Body of pancreas (tissue), 4 donors: ENCODE results near the gene INTS13. TPM values are rescaled to one million over a fixed set of nuclear protein-coding genes. Genes with fewer than 3 reads are reported as not detected.

Experiments used
- ATAC-seq: fragments of 150-250 bp; one replicate; pipeline ENCODE4 v1.9.1; 2016
- DNase-seq, 4 donors: peaks; one replicate each; pipeline ENCODE4 v3.0.0-alpha.2; 2019
- H3K27ac ChIP-seq, 4 donors: fragments of 200-600 bp; sonication (generic); 1 replicate in 3 of 4; 2 replicates in 1 of 4; pipeline versions ENCODE4 v1.5.1 to v1.6.1; 2016 to 2019; ENCODE audit warnings: mild to moderate bottlenecking in 1 of 4, mixed read lengths in 1 of 4, moderate library complexity in 1 of 4
- H3K27me3 ChIP-seq, 2 donors: fragments of 200-600 bp; sonication (generic); one replicate each; pipeline ENCODE4 v1.6.0; 2016; ENCODE audit warnings: mild to moderate bottlenecking in 1 of 2
- H3K36me3 ChIP-seq, 2 donors: fragments of 200-600 bp; sonication (generic); replicated peaks in 1 of 2; 2 replicates each; pipeline ENCODE4 v1.5.1; 2016; ENCODE audit warnings: low read depth in 2 of 2; ENCODE audit not compliant: insufficient read depth in 1 of 2
- H3K4me1 ChIP-seq: fragments of 200-600 bp; sonication (generic); one replicate; pipeline ENCODE4 v1.6.0; 2016
- H3K4me3 ChIP-seq, 2 donors: fragments of 200-600 bp; sonication (generic); 1 replicate in 1 of 2; 2 replicates in 1 of 2; pipeline ENCODE4 v1.5.1; 2016 to 2019
- H3K9me3 ChIP-seq, 3 donors: fragments of 200-600 bp; sonication (generic); 1 replicate in 2 of 3; 2 replicates in 1 of 3; pipeline ENCODE4 v1.5.1; 2016
- POLR2A ChIP-seq, 3 donors: fragments of 450-650 bp; IDR thresholded peaks; one replicate each; pipeline ENCODE4 v1.6.1; 2016; ENCODE audit warnings: antibody characterized with exemption in 3 of 3, mild to moderate bottlenecking in 2 of 3
- WGBS, 2 donors: methylation state at CpG; one replicate each; pipeline ENCODE4 v1.1.5; 2017; 5-methylcytosine and 5-hydroxymethylcytosine counted together
- intact Hi-C: fragments of 100-400 bp; cut with DNase I; formaldehyde crosslinking; loops from one replicate; pipeline ENCODE4 v1.15.1; 2023
- total RNA-seq, 2 donors: library from RNA; depleted of rRNA; stranded (reverse); fragments of >200 nt; gene quantifications; one replicate each; pipeline ENCODE4 v1.1.0, GENCODE V29; 2016
- TF ChIP-seq, protein P1 (sequence below), 7 experiments: fragments of 450-650 bp in 4 of 7; fragments of 200-600 bp in 3 of 7; sonication (generic) in 3 of 7; IDR thresholded peaks; one replicate each; pipeline ENCODE4 v1.5.1; 2016 to 2019; ENCODE audit warnings: antibody characterized with exemption in 7 of 7

The INTS13 gene
- total RNA-seq, 2 donors from 2014 or later, result 12.9 to 13.0 TPM

- DNase-seq (no peak), ATAC-seq (no peak)
- H3K9me3 ChIP-seq, result no peaks in the 10 kb centered on the region
- H3K4me1 ChIP-seq, result peaks cover 21% of the 10 kb centered on the region
- H3K27me3 ChIP-seq, result no peaks in the 10 kb centered on the region
- H3K4me3 ChIP-seq, result no peak overlapping the region
- H3K27ac ChIP-seq, result no peak overlapping the region
- H3K36me3 ChIP-seq, result no peaks in the 10 kb centered on the region
- TF ChIP-seq POLR2A (IDR thresholded peaks at IDR 0.05), result no peak
- TF ChIP-seq, protein P1, sequence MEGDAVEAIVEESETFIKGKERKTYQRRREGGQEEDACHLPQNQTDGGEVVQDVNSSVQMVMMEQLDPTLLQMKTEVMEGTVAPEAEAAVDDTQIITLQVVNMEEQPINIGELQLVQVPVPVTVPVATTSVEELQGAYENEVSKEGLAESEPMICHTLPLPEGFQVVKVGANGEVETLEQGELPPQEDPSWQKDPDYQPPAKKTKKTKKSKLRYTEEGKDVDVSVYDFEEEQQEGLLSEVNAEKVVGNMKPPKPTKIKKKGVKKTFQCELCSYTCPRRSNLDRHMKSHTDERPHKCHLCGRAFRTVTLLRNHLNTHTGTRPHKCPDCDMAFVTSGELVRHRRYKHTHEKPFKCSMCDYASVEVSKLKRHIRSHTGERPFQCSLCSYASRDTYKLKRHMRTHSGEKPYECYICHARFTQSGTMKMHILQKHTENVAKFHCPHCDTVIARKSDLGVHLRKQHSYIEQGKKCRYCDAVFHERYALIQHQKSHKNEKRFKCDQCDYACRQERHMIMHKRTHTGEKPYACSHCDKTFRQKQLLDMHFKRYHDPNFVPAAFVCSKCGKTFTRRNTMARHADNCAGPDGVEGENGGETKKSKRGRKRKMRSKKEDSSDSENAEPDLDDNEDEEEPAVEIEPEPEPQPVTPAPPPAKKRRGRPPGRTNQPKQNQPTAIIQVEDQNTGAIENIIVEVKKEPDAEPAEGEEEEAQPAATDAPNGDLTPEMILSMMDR (IDR thresholded peaks at IDR 0.05), result no peak
- 94 to 96% methylated on average over 1 of the region's 1 CpG for WGBS, 2 donors
- intact Hi-C loops, result no loop called here
These were observed 76.1 kb downstream of the INTS13 start for GRCh38 chr12:26861690-26862089.

DNA sequence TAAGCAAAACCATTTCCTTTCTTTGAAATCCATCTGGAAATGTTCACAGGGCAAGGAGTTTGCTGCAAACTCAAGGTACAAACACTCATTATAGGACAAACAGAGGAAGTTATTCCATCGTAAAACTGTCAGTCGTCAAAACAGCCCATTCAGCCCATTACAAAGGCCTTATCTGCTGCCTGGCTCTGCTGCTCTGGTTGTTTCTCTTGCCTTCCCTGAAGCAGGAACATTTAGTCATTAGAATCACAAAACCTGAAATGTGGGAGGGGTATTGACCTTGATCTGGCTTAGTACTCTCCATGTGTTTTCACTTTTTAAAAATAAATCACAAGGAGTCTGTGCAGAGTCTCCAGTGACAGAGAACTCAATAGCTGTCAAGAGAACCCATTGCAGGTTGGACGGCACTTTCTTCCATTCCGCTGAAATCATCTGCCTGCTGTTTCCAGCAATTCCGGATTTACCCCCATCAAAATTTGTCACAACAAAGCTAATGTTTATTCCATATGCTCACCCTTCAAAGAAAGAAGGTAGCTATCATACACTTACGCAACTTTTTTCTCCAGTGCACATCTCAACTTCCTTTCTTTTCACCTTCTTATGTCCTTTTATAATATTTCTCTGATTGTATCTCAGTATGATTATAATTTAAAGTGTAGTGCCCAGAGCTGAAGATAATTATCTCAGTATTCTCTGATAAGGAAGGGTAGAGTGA lies 80.2 kb downstream of the INTS13 start:
- TF ChIP-seq, protein P1 (IDR thresholded peaks at IDR 0.05), result no peak
- TF ChIP-seq POLR2A (IDR thresholded peaks at IDR 0.05), result no peak
- intact Hi-C loops, result no loop called here
- Histone ChIP-seq H3K27ac (peak overlapping the region; percentile 45 to 69 (median 64)), H3K4me3 (no peak overlapping the region), H3K36me3 (no peaks in the 10 kb centered on the region), H3K27me3 (no peaks in the 10 kb centered on the region), H3K9me3 (no peaks in the 10 kb centered on the region), H3K4me1 (peaks cover 25% of the 10 kb centered on the region)
- WGBS, 2 donors, result 40 to 44% methylated on average over 6 of the region's 6 CpGs
- ATAC-seq, result peak; percentile 86
- DNase-seq, result peak; percentile 32 to 69 (median 61)

DNA sequence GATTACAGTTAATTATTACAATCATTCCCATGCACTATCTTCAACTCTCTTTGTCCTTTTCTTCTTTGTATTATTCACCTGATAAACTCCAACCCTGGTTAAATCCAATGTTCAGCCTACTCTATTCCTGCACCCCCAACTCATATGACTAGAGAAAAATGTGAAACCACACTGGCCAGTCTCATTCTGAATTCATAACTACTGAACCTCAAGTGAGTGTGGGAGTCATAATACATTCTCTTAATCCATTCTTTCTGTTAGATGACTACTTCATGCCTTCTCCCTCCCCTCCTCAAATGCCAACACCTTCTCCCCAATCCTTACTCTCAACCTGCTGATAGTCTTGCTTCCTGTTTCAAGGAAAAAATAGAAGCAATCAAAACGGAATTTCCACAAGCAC lies 82.4 kb downstream of the INTS13 start:
- Histone ChIP-seq H3K27ac (no peak overlapping the region), H3K36me3 (no peaks in the 10 kb centered on the region), H3K4me3 (no peak overlapping the region), H3K27me3 (no peaks in the 10 kb centered on the region), H3K9me3 (no peaks in the 10 kb centered on the region), H3K4me1 (peaks cover 25% of the 10 kb centered on the region)
- no peak for ATAC-seq
- WGBS, 2 donors, result 58 to 65% methylated on average over 1 of the region's 1 CpG
- TF ChIP-seq, protein P1 (IDR thresholded peaks at IDR 0.05), result no peak
- TF ChIP-seq POLR2A (IDR thresholded peaks at IDR 0.05), result no peak
- DNase-seq, result no peak
- intact Hi-C loops, result no loop called here

Other genes with a start within 250 kb of the INTS13 start
- gene ITPR2, start 104.8 kb downstream of the INTS13 start, total RNA-seq, result 10 to 100 TPM; 37.4 to 92.9 TPM
- gene FGFR1OP2, start 489 bp upstream of the INTS13 start, total RNA-seq, result 10 to 100 TPM; 39.2 to 41.5 TPM
- 100 to 1,000 TPM in 1 of 2 donors, 10 to 100 TPM in 1; 55.0 to 113 TPM for gene TM7SF3, start 76.4 kb upstream of the INTS13 start, total RNA-seq
- gene MED21, start 84.6 kb upstream of the INTS13 start, total RNA-seq, result 10 to 100 TPM in 1 of 2 donors, 1 to 10 TPM in 1; 9.2 to 16.9 TPM
- gene C12orf71, start 144.6 kb upstream of the INTS13 start, total RNA-seq, result not detected